SK-N-SH treated with all-trans-retinoic acid at 6 μM for 48 hours (cell line): Measurements from ENCODE around the gene MAPK8.

Experiments
- BACH2 ChIP-seq: fragments of 250-450 bp; sonication (Bioruptor Pico); IDR thresholded peaks from 2 replicates; pipeline ENCODE4 v1.9.0; 2021; ENCODE audit warnings: mild to moderate bottlenecking, borderline replicate concordance
- CSRNP3 ChIP-seq: fragments of 250-450 bp; sonication (Bioruptor Pico); IDR thresholded peaks from 2 replicates; pipeline ENCODE4 v1.5.1; 2021; ENCODE audit warnings: mild to moderate bottlenecking, moderate library complexity
- ESRRG ChIP-seq: fragments of 250-450 bp; sonication (Bioruptor Pico); IDR thresholded peaks from 2 replicates; pipeline ENCODE4 v1.6.1; 2021; ENCODE audit warnings: mild to moderate bottlenecking
- OSR1 ChIP-seq: fragments of 250-450 bp; sonication (Bioruptor Pico); IDR thresholded peaks from 2 replicates; pipeline ENCODE4 v1.8.0; 2022; ENCODE audit warnings: moderate library complexity, mild to moderate bottlenecking, inconsistent platforms
- PATZ1 ChIP-seq: fragments of 250-450 bp; sonication (Bioruptor Pico); IDR thresholded peaks from 2 replicates; pipeline ENCODE4 v1.8.0; 2020; ENCODE audit warnings: mild to moderate bottlenecking, moderate library complexity, borderline replicate concordance
- RARB ChIP-seq: fragments of 250-450 bp; sonication (Bioruptor Pico); IDR thresholded peaks from 2 replicates; pipeline ENCODE4 v1.8.0; 2021; ENCODE audit warnings: mild to moderate bottlenecking, moderate library complexity
- TOX ChIP-seq: fragments of 250-450 bp; sonication (Bioruptor Pico); IDR thresholded peaks from 2 replicates; pipeline ENCODE4 v1.8.0; 2021; ENCODE audit warnings: mild to moderate bottlenecking, moderate library complexity, borderline replicate concordance
- ZFP3 ChIP-seq: fragments of 250-450 bp; sonication (Bioruptor Pico); IDR thresholded peaks from 2 replicates; pipeline ENCODE4 v1.5.0; 2020; ENCODE audit warnings: mild to moderate bottlenecking, moderate library complexity
- ZFP30 ChIP-seq: fragments of 450-650 bp; formaldehyde crosslinking; IDR thresholded peaks from 2 replicates; pipeline ENCODE4 v1.5.0; 2022; ENCODE audit warnings: mild to moderate bottlenecking, moderate library complexity
- ZNF8 ChIP-seq: fragments of 450-650 bp; formaldehyde crosslinking; IDR thresholded peaks from 2 replicates; pipeline ENCODE4 v1.5.0; 2020; ENCODE audit warnings: mild to moderate bottlenecking, moderate library complexity

GRCh38 chr10:48418189-48418788 is 111.8 kb downstream of the MAPK8 start:
- TF ChIP-seq PATZ1, result no peak
- TF ChIP-seq ZFP30 (CRISPR knock-in tag), result no peak
- no peak for TF ChIP-seq BACH2 (CRISPR knock-in tag)
- TF ChIP-seq OSR1 (CRISPR knock-in tag), result no peak
- no peak for TF ChIP-seq CSRNP3 (CRISPR knock-in tag)
- TF ChIP-seq ZFP3, result no peak
- no peak for TF ChIP-seq TOX
- TF ChIP-seq RARB (CRISPR knock-in tag), result no peak
- TF ChIP-seq ESRRG (CRISPR knock-in tag), result no peak
- TF ChIP-seq ZNF8, result no peak
